Measurements from ENCODE around the gene HACD2. TPM values are rescaled to one million over a fixed set of nuclear protein-coding genes. Genes with fewer than 3 reads are reported as not detected.

HACD2 gene
- total RNA-seq, 1 experiment from 2014 or later = 27.4 TPM

GRCh38 chr3:123448536-123449101, 136.2 kb downstream of the HACD2 start, which contains the start of gene ADCY5:
Gene ADCY5 (minus strand): TSS chr3:123449090. CDS start chr3:123448545, 545 bp downstream.
- H2AFZ ChIP-seq (ENCODE audit: low read length) = no peak within 1 kb of the TSS
- Mint-ChIP-seq H3K9me3 (0 out of 5 replicates have a peak, but pooled peaks cover 0 to 2% of the 10 kb centered on the region in 2 experiments), H3K4me3 (peak within 1 kb of the TSS; percentile 61 to 81), H3K36me3 (ENCODE audit: insufficient read depth in 1 of 3, low read depth in 3 of 3) (no peaks in the 10 kb centered on the region; a peak in 1 of 7 replicates), H3K27ac (no peak within 1 kb of the TSS), H3K27me3 (ENCODE audit: low read depth) (peaks cover 73% of the 10 kb centered on the region), H3K4me1 (peaks cover 11 to 21% of the 10 kb centered on the region in 2 experiments)
- no CpG with 5 or more reads among the region's 67 CpGs for WGBS (ENCODE audit: extremely low coverage, insufficient read length, low lambda C conversion rate)
- H4K91ac ChIP-seq (ENCODE audit: insufficient read length, low read depth, low read length) = no peak within 1 kb of the TSS
- no peak within 1 kb of the TSS for H3K18ac ChIP-seq (ENCODE audit: insufficient read length, low read depth, low read length)
- H2BK15ac ChIP-seq (ENCODE audit: low read depth, low read length) = no peak within 1 kb of the TSS
- H3K27ac ChIP-seq (ENCODE audit: insufficient read length, low read depth, low read length) = no peak within 1 kb of the TSS
- no peaks in the 10 kb centered on the region for H3K79me1 ChIP-seq (ENCODE audit: insufficient read depth, low read depth, low read length, poor library complexity, severe bottlenecking)
- no peak within 1 kb of the TSS for H3K9ac ChIP-seq (ENCODE audit: extremely low read depth, insufficient read length, low read length)
- TF ChIP-seq CTCF (conservative IDR thresholded peaks at IDR 0.05) = no peak
- no peaks in the 10 kb centered on the region for H4K20me1 ChIP-seq (ENCODE audit: control insufficient read depth, insufficient read depth, insufficient read length)
- no peak within 1 kb of the TSS for H2BK20ac ChIP-seq (ENCODE audit: low read depth, low read length, poor library complexity, severe bottlenecking)
- H4K8ac ChIP-seq (replicated peaks; ENCODE audit: insufficient read length, low read depth, low read length) = no peak within 1 kb of the TSS
- H3K79me2 ChIP-seq (ENCODE audit: insufficient read depth, low read length) = no peaks in the 10 kb centered on the region
- no peak within 1 kb of the TSS for H3K14ac ChIP-seq (ENCODE audit: insufficient read depth, low read length)
- no peak within 1 kb of the TSS for H2BK5ac ChIP-seq (ENCODE audit: insufficient read length, low read length)
- no peak within 1 kb of the TSS for H2AK5ac ChIP-seq (ENCODE audit: insufficient read length, low read length)
- H3K23me2 ChIP-seq (ENCODE audit: insufficient read length, low read depth, low read length, poor library complexity, severe bottlenecking) = peaks cover 9% of the 10 kb centered on the region
- no peak within 1 kb of the TSS for H2BK120ac ChIP-seq (ENCODE audit: low read depth, low read length, poor library complexity, severe bottlenecking)
- DNase-seq = peak; percentile 59
- no peak within 1 kb of the TSS for H2BK12ac ChIP-seq (ENCODE audit: insufficient read length, low read depth, low read length)
- H3T11ph ChIP-seq (ENCODE audit: low read length) = no peak within 1 kb of the TSS
- H3K9me3 ChIP-seq (ENCODE audit: control insufficient read depth, low read depth, low read length) = no peaks in the 10 kb centered on the region
- peaks cover 9% of the 10 kb centered on the region; the same call in 1 of the 2 replicates for H3K27me3 ChIP-seq (ENCODE audit: insufficient read depth, low read length)
- no peaks in the 10 kb centered on the region for H3K4me1 ChIP-seq (ENCODE audit: insufficient read depth, low read length)
- no peak within 1 kb of the TSS for H3K4ac ChIP-seq (ENCODE audit: low read depth, low read length)
- H3K23ac ChIP-seq (ENCODE audit: insufficient read length, low read depth, low read length) = no peak within 1 kb of the TSS
- peak within 1 kb of the TSS; percentile 58 for H3K4me2 ChIP-seq (ENCODE audit: insufficient read depth, insufficient read length, low read length)
- H4K5ac ChIP-seq (ENCODE audit: insufficient read length, low read depth, low read length) = no peak within 1 kb of the TSS
- no peak within 1 kb of the TSS for H3K56ac ChIP-seq (ENCODE audit: insufficient read length, low read depth, low read length)

Data from H9 (cell line).